SK-N-SH treated with all-trans-retinoic acid at 6 μM for 48 hours (cell line): Measurements from ENCODE around the gene IER2.
"Not testable (repeated sequence)": the region's sequence is repeated elsewhere in the genome, so short reads cannot be mapped to it uniquely, and the experiment has no call there.

Experiments used
- ATAC-seq: fragments of 200-7000 bp; cut with Tn5 transposase; 3 replicates; pipeline ENCODE4 v1.9.1; 2020; ENCODE audit warnings: mild to moderate bottlenecking, moderate library complexity
- BACH2 ChIP-seq: fragments of 250-450 bp; sonication (Bioruptor Pico); IDR thresholded peaks from 2 replicates; pipeline ENCODE4 v1.9.0; 2021; ENCODE audit warnings: mild to moderate bottlenecking, borderline replicate concordance
- CREB5 ChIP-seq: fragments of 250-450 bp; sonication (Bioruptor Pico); IDR thresholded peaks from 2 replicates; pipeline ENCODE4 v1.5.1; 2020; ENCODE audit warnings: low read depth, mild to moderate bottlenecking, moderate library complexity
- ISL1 ChIP-seq: fragments of 250-450 bp; sonication (Bioruptor Pico); IDR thresholded peaks from 2 replicates; pipeline ENCODE4 v2.1.2; 2022; ENCODE audit warnings: mild to moderate bottlenecking, moderate library complexity
- POU6F1 ChIP-seq: fragments of 250-450 bp; sonication (Bioruptor Pico); IDR thresholded peaks from 2 replicates; pipeline ENCODE4 v1.8.0; 2021; ENCODE audit warnings: low read depth, mild to moderate bottlenecking, moderate library complexity, borderline replicate concordance
- PPARA ChIP-seq: fragments of 250-450 bp; sonication (Bioruptor Pico); IDR thresholded peaks from 2 replicates; pipeline ENCODE4 v1.5.0; 2020; ENCODE audit warnings: mild to moderate bottlenecking, borderline replicate concordance
- TSHZ2 ChIP-seq: fragments of 250-450 bp; sonication (Bioruptor Pico); IDR thresholded peaks from 2 replicates; pipeline ENCODE4 v1.5.0; 2020; ENCODE audit warnings: mild to moderate bottlenecking, moderate library complexity
- ZC3H10 ChIP-seq: fragments of 250-450 bp; sonication (Bioruptor Pico); IDR thresholded peaks from 2 replicates; pipeline ENCODE4 v1.5.1; 2021; ENCODE audit warnings: mild to moderate bottlenecking, moderate library complexity

The IER2 gene

GRCh38 chr19:13190781-13191540, 40.8 kb downstream of the IER2 start:
- ATAC-seq, result no peak
- TF ChIP-seq TSHZ2 (CRISPR knock-in tag), result no peak

- ATAC-seq, result no peak
- TF ChIP-seq PPARA (no peak), BACH2 (CRISPR knock-in tag) (no peak), CREB5 (no peak), ZC3H10 (no peak), ISL1 (CRISPR knock-in tag) (no peak)
These were observed 45.5 kb downstream of the IER2 start for GRCh38 chr19:13195678-13196077.

GRCh38 chr19:13198634-13199033, 48.4 kb downstream of the IER2 start:
- TF ChIP-seq POU6F1 (CRISPR knock-in tag) (no peak), CREB5 (no peak), ZC3H10 (no peak)
- no peak for ATAC-seq

- ATAC-seq, result not testable (repeated sequence)
These were observed 51.9 kb downstream of the IER2 start for GRCh38 chr19:13202112-13202511.
